ENCODE measurements around the gene VSX1.

Gene VSX1

GRCh38 chr20:25081730-25082497, at the start of gene VSX1:
TSS of gene VSX1 (minus strand) at chr20:25082141. CDS start at chr20:25082096, 45 bp downstream.
- DNase-seq: no peak

GRCh38 chr20:25129908-25130307, 48.0 kb upstream of the VSX1 start:
- no peak for DNase-seq

- DNase-seq: no peak
These were observed 47.5 kb upstream of the VSX1 start for GRCh38 chr20:25129428-25129827.

GRCh38 chr20:25128649-25129048, 46.7 kb upstream of the VSX1 start:
- DNase-seq: no peak

GRCh38 chr20:25127761-25128537, 46.0 kb upstream of the VSX1 start:
- no peak for DNase-seq

- DNase-seq: no peak
These were observed 44.5 kb upstream of the VSX1 start for GRCh38 chr20:25126204-25127029.

GRCh38 chr20:25125636-25126035, 43.7 kb upstream of the VSX1 start:
- no peak for DNase-seq

- no peak for DNase-seq
These were observed 39.0 kb upstream of the VSX1 start for GRCh38 chr20:25120920-25121319.

- DNase-seq: no peak
These were observed 38.5 kb upstream of the VSX1 start for GRCh38 chr20:25120457-25120856.

- DNase-seq: no peak
These were observed 36.6 kb upstream of the VSX1 start for GRCh38 chr20:25118529-25118928.

GRCh38 chr20:25117990-25118389, 36.0 kb upstream of the VSX1 start:
- DNase-seq: no peak

GRCh38 chr20:25116739-25117458, 35.0 kb upstream of the VSX1 start:
- no peak for DNase-seq

- no peak for DNase-seq
These were observed 21.6 kb upstream of the VSX1 start for GRCh38 chr20:25103526-25103925.

GRCh38 chr20:25100914-25101313, 19.0 kb upstream of the VSX1 start:
- no peak for DNase-seq

- DNase-seq: no peak
These were observed 17.7 kb upstream of the VSX1 start for GRCh38 chr20:25099601-25100140.

- no peak for DNase-seq
These were observed 15.6 kb upstream of the VSX1 start for GRCh38 chr20:25097498-25097897.

- DNase-seq: peak; percentile 86
These were observed 8.8 kb upstream of the VSX1 start for GRCh38 chr20:25090492-25091429.

- no peak for DNase-seq
These were observed 7.7 kb upstream of the VSX1 start for GRCh38 chr20:25089662-25090061.

GRCh38 chr20:25089096-25089495, 7.2 kb upstream of the VSX1 start:
- no peak for DNase-seq

GRCh38 chr20:25088267-25088666, 6.3 kb upstream of the VSX1 start:
- no peak for DNase-seq
